Left hindlimb (tissue), 1 donor: Measurements from ENCODE around the gene TSPY8.
"Not testable (repeated sequence)": the region's sequence is repeated elsewhere in the genome, so short reads cannot be mapped to it uniquely, and the experiment has no call there.

ENCODE experiments used
- DNase-seq: peaks from one replicate; pipeline ENCODE4 v3.0.0-alpha.2; 2018

TSPY8 gene, protein sequence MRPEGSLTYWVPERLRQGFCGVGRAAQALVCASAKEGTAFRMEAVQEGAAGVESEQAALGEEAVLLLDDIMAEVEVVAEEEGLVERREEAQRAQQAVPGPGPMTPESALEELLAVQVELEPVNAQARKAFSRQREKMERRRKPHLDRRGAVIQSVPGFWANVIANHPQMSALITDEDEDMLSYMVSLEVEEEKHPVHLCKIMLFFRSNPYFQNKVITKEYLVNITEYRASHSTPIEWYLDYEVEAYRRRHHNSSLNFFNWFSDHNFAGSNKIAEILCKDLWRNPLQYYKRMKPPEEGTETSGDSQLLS

GRCh38 chrY:9357497-9357896, at the start of gene TSPY8:
Gene TSPY8 (plus strand): TSS chrY:9357797. CDS start chrY:9357843, 46 bp downstream.
- DNase-seq = not testable (repeated sequence)

DNA sequence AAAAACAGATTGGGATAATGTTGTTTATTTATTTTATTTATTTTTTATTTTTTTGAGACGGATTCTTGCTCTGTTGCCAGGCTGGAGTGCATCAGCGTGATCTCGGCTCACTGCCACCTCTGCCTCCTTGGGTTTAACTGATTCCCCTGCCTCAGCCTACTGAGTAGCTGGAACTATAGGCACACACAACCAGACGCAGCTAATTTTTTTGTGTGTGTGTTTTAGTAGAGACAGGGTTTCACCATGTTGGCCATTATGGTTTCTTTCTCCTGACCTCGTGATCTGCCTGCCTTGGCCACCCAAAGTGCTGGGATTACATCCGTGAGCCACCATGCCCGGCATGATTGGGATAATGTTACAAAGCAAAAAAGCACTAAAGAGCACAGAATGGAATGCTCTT, 36.6 kb upstream of the TSPY8 start:
- no peak for DNase-seq

- not testable (repeated sequence) for DNase-seq
These were observed 20.4 kb upstream of the TSPY8 start, which contains the start of gene TSPY4 for GRCh38 chrY:9337164-9337563. Gene TSPY4 (plus strand): TSS chrY:9337464. CDS start chrY:9337510, 46 bp downstream.

- not testable (repeated sequence) for DNase-seq
These were observed 38.9 kb downstream of the TSPY8 start for GRCh38 chrY:9396527-9396926.

DNA sequence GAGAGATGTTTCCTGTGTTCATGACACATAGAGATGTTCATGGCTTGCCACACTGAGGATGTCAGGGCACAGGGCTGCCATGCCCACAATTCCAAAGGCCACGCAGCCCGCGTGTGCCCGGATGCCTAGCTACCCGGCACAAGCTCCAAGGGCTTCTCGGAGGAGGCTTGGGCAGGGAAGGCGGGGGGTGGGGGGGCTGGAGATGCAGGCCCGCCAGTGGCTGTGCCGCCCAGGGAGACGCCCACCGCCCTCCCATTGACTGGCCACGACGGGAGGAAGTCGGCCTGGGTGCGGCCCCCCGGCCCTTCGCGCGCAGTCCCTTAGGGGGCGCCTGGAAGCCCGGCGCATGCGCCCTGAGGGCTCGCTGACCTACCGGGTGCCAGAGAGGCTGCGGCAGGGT, 40.5 kb downstream of the TSPY8 start, which contains the start of gene TSPY3:
TSPY3 (plus strand) TSS at position 301 of the 400 bp plus-strand sequence; CDS start at position 347, 46 bp downstream.
- not testable (repeated sequence) for DNase-seq
